Neural cell (in vitro differentiated cells): ENCODE measurements around the gene FAM118B. TPM values are rescaled to one million over a fixed set of nuclear protein-coding genes. Genes with fewer than 3 reads are reported as not detected.

Experiments used
- H2AFZ ChIP-seq: fragments of 200-600, 300-800 bp; sonication (generic), shearing (Covaris generic); 2 replicates; pipeline ENCODE4 v1.6.0; 2014; ENCODE audit warnings: low read depth, mild to moderate bottlenecking, antibody characterized with exemption, low read length, moderate library complexity
- H3F3A ChIP-seq: fragments of 200-600 bp; shearing (Covaris generic); 2 replicates; pipeline ENCODE4 v1.6.1; 2016; ENCODE audit warnings: mild to moderate bottlenecking, moderate library complexity, mixed read lengths, antibody characterized with exemption, low read length; ENCODE audit not compliant: insufficient read depth, poor library complexity, severe bottlenecking
- H3K27ac ChIP-seq: fragments of 200-600, 300-800 bp; sonication (generic), shearing (Covaris generic); 2 replicates; pipeline ENCODE4 v1.5.1; 2014; ENCODE audit warnings: mild to moderate bottlenecking, low read length, moderate library complexity
- H3K27me3 ChIP-seq: fragments of 300-800, 200-600 bp; sonication (generic), shearing (Covaris generic); 2 replicates; pipeline ENCODE4 v1.6.0; 2014; ENCODE audit warnings: mild to moderate bottlenecking, low read depth, low read length, moderate library complexity; ENCODE audit not compliant: insufficient read depth
- H3K36me3 ChIP-seq: fragments of 300-800, 200-600 bp; sonication (generic), shearing (Covaris generic); 2 replicates; pipeline ENCODE4 v1.5.1; 2014; ENCODE audit warnings: mild to moderate bottlenecking, antibody characterized with exemption, low read length, moderate library complexity; ENCODE audit not compliant: insufficient read depth
- H3K4me2 ChIP-seq: fragments of 300-800, 200-600 bp; sonication (generic), shearing (Covaris generic); 2 replicates; pipeline ENCODE4 v1.6.0; 2014; ENCODE audit warnings: mild to moderate bottlenecking, low read length
- H3K4me3 ChIP-seq: fragments of 300-800, 200-600 bp; sonication (generic), shearing (Covaris generic); 2 replicates; pipeline ENCODE4 v1.5.1; 2014; ENCODE audit warnings: mild to moderate bottlenecking, low read length, moderate library complexity
- H3K79me2 ChIP-seq: fragments of 200-600 bp; shearing (Covaris generic); replicated peaks from 2 replicates; pipeline ENCODE4 v1.6.0; 2014; ENCODE audit warnings: mild to moderate bottlenecking, low read length, moderate library complexity; ENCODE audit not compliant: insufficient read depth
- H3K9ac ChIP-seq: fragments of 300-800, 200-600 bp; sonication (generic), shearing (Covaris generic); 2 replicates; pipeline ENCODE4 v1.6.1; 2016; ENCODE audit warnings: mild to moderate bottlenecking, low read length, mixed read lengths
- H3K9me2 ChIP-seq: fragments of 200-600 bp; shearing (Covaris generic); 2 replicates; pipeline ENCODE4 v1.6.1; 2016; ENCODE audit warnings: mild to moderate bottlenecking, low read length, mixed read lengths; ENCODE audit not compliant: insufficient read depth
- H3K9me3 ChIP-seq: fragments of 200-600, 300-800 bp; sonication (generic), shearing (Covaris generic); 2 replicates; pipeline ENCODE4 v1.6.1; 2016; ENCODE audit warnings: mild to moderate bottlenecking, mixed run types, low read length, moderate library complexity, mixed read lengths
- H4K20me1 ChIP-seq: fragments of 200-600 bp; shearing (Covaris generic); 2 replicates; pipeline ENCODE4 v1.6.1; 2016; ENCODE audit warnings: mild to moderate bottlenecking, mixed run types; ENCODE audit not compliant: insufficient read depth
- CTCF ChIP-seq: fragments of 450-650 bp; IDR thresholded peaks from 2 replicates; pipeline ENCODE4 v1.5.1; 2014; ENCODE audit warnings: antibody characterized with exemption, mild to moderate bottlenecking, moderate library complexity; ENCODE audit not compliant: poor library complexity, severe bottlenecking
- EP300 ChIP-seq: fragments of 450-650 bp; conservative IDR thresholded peaks from 2 replicates; pipeline ENCODE4 v1.6.1; 2014; ENCODE audit warnings: antibody characterized with exemption, mild to moderate bottlenecking, moderate library complexity; ENCODE audit not compliant: poor library complexity, severe bottlenecking
- EZH2 ChIP-seq: fragments of 200-600, 300-800 bp; shearing (Covaris generic), sonication (generic); IDR thresholded peaks from 2 replicates; pipeline ENCODE4 v1.6.1; 2014; ENCODE audit warnings: antibody characterized with exemption, low read length, borderline replicate concordance, mild to moderate bottlenecking; ENCODE audit not compliant: insufficient read depth, poor library complexity, severe bottlenecking
- MXI1 ChIP-seq: fragments of 450-650 bp; conservative IDR thresholded peaks from 2 replicates; pipeline ENCODE4 v1.6.1; 2014; ENCODE audit warnings: antibody characterized with exemption, mild to moderate bottlenecking; ENCODE audit not compliant: poor library complexity, severe bottlenecking
- POLR2AphosphoS5 ChIP-seq: IDR thresholded peaks from 2 replicates; pipeline ENCODE4 v1.6.1; 2012
- RAD21 ChIP-seq: fragments of 450-650 bp; conservative IDR thresholded peaks from 2 replicates; pipeline ENCODE4 v1.6.1; 2014; ENCODE audit warnings: antibody characterized with exemption, mild to moderate bottlenecking, moderate library complexity
- REST ChIP-seq: IDR thresholded peaks from 2 replicates; pipeline ENCODE4 v1.6.1; 2012; ENCODE audit warnings: borderline replicate concordance
- SMC3 ChIP-seq: fragments of 450-650 bp; conservative IDR thresholded peaks from 2 replicates; pipeline ENCODE4 v1.6.1; 2014; ENCODE audit warnings: antibody characterized with exemption, mild to moderate bottlenecking, moderate library complexity; ENCODE audit not compliant: poor library complexity
- TAF1 ChIP-seq: IDR thresholded peaks from 2 replicates; pipeline ENCODE4 v1.6.1; 2012; ENCODE audit warnings: low read depth
- polyA plus RNA-seq: library from polyadenylated mRNA; depleted of rRNA; stranded (reverse); fragments of >200 nt; gene quantifications from 2 replicates; pipeline ENCODE4 v1.2.3, GENCODE V29; 2014

The FAM118B gene
- polyA plus RNA-seq, 1 donor from 2014 or later = 54.1 TPM

DNA sequence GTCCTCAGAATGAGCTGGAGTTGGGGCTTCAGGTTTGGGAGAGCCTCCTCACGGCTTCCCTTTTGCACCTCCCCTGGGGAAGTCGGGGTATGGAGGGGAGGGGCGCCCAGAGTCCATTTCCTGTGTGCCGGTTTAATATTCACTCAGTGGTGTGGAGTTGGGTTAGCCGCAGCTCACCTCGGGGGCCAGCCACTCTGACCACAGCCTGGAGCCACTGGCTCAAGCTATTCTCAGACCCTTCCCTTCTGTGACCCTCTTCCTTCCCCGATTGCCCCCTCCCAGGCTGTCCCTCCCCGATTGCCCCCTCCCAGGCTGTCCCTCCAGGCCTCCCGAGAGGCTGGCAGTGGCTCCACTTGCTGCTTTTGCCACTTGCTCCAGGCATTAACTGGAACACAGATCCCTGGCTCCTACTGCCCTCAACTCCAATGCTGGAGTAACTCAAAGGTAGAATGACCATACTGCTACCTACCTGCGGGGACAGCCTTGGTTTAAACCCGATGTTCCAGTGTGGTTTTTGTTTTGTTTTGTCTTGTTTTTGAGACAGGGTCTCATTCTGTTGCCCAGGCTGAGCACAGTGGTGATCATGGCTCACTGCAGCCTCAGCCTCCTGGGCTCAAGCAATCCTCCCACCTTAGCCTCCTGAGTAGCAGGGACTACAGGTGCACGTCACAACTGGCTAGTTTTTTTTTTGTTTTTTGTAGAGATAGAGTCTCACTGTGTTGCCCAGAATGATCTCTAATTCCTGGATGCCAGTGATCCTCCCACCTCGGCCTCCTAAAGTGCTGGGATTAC is 29.4 kb upstream of the FAM118B start:
- no peaks in the 10 kb centered on the region for H3K27me3 ChIP-seq
- H3F3A ChIP-seq = no peaks in the 10 kb centered on the region
- H3K36me3 ChIP-seq = no peaks in the 10 kb centered on the region
- no peak overlapping the region for H3K4me3 ChIP-seq
- no peaks in the 10 kb centered on the region for H4K20me1 ChIP-seq
- H2AFZ ChIP-seq = no peak overlapping the region
- TF ChIP-seq REST = no peak
- no peak for TF ChIP-seq POLR2AphosphoS5
- TF ChIP-seq SMC3 = no peak
- H3K4me2 ChIP-seq = no peak overlapping the region
- H3K9me3 ChIP-seq = no peaks in the 10 kb centered on the region
- no peak overlapping the region for H3K9ac ChIP-seq
- no peak overlapping the region for H3K27ac ChIP-seq
- H3K9me2 ChIP-seq = no peaks in the 10 kb centered on the region
- H3K79me2 ChIP-seq = no peaks in the 10 kb centered on the region

DNA sequence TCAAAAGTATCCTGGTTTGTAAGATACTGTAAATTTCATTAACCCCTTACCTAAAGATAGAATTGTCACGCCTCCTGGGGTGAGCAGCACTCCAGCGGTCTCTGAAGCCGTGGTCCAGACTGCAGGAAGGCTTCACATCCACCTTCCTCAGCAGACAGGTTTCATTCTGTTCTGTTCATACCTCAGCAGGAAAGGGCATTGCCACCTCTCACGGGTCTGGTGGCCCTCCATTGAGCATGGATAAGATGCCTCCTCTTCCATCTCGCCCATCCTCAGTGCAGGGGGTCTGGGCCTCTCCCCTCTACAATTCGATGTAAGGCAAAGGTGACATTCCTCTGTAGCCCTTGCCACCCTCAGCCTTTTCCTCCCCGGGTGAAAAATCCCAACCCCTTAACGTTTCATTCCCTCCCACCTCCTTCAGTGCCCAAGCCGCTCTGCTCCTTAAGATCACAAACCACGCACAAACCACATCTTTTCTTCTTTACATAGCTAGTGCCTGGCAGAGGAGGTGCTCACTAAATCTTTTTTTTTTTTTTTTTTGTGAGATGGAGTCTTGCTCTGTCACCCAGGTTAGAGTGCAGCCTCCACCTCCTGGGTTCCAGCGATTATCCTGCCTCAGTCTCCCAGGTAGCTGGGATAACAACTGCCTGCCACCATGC is 28.7 kb upstream of the FAM118B start:
- Histone ChIP-seq H3F3A (no peaks in the 10 kb centered on the region), H3K4me3 (no peak overlapping the region), H2AFZ (no peak overlapping the region), H3K27me3 (no peaks in the 10 kb centered on the region), H3K36me3 (no peaks in the 10 kb centered on the region), H3K9me3 (no peaks in the 10 kb centered on the region), H3K9ac (no peak overlapping the region), H3K9me2 (no peaks in the 10 kb centered on the region), H3K27ac (no peak overlapping the region), H3K79me2 (no peaks in the 10 kb centered on the region), H4K20me1 (no peaks in the 10 kb centered on the region), H3K4me2 (no peak overlapping the region)
- TF ChIP-seq RAD21 (no peak), CTCF (no peak), TAF1 (no peak), SMC3 (no peak), EP300 (no peak), POLR2AphosphoS5 (no peak), MXI1 (no peak), EZH2 (no peak), REST (no peak)
